ENCODE results near the gene KRT13. TPM values are rescaled to one million over a fixed set of nuclear protein-coding genes. Genes with fewer than 3 reads are reported as not detected.
A peak's percentile ranks its signal among the peaks of the same experiment; 100 is the strongest.

Gene KRT13
- total RNA-seq, 1 experiment from 2014 or later = not detected

DNA sequence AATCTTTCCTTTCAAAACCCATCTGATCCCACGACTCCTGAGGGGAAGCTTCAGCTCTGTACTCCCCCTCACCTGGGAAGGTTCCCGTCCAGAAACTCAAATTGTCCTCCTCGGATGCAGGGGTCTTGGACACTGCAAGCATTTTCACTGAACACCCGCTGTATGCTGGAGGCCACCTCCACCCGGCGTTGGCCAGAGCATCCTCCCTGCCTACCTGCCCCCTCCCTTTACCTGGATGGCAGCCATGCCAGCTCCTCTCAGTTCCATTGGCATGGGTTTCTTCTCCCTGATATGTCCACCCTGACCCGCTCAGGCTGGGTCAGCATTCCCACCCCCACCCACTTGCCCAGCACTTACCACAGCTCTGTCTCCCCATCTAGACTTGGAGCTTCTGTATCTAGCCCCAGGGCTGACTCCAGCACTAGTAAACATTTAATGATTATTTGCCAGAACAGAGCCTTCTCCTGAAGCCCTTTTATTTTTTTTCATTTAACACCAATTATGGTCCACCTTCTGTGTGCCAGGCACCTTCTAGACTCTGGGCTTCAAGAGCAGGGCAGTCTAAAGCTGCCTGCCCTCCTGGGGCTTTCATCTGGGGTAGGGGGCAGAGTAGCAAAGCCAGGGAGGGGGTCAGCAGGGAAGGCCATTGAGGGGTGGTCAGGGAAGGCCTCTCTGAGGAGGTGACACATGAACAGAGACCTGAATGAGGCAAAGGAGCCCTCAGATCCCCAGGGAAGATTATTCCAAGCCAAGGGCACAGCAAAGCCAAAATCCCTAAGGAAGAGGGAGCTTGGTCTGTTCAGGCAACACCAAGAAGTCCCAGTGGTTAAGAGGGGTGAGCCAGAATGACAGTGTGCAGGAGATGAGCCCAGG is 31.6 kb upstream of the KRT13 start:
- no peak overlapping the region for H3K4me3 Mint-ChIP-seq
- ChIA-PET POLR2A (interaction anchor here (0.6 kb wide), 1 partner anchor 890 kb away, joined by 3 read pairs; no protein-coding TSS in a partner anchor), CTCF (interaction anchor here (0.6 to 7.4 kb wide), 7 partner anchors 12 to 129 kb away, joined by 3 to 122 read pairs (median 5); no protein-coding TSS in a partner anchor)
- H3K27ac Mint-ChIP-seq = no peak overlapping the region
- ATAC-seq (no peak), DNase-seq (ENCODE audit: low spot score) (no peak)
- no peaks in the 10 kb centered on the region for H3K27me3 Mint-ChIP-seq (ENCODE audit: low read depth)
- peaks cover 53% of the 10 kb centered on the region for H3K4me1 Mint-ChIP-seq
- TF ChIP-seq CREM (CRISPR knock-in tag; IDR thresholded peaks at IDR 0.05) = no peak
- TF ChIP-seq, protein P1, sequence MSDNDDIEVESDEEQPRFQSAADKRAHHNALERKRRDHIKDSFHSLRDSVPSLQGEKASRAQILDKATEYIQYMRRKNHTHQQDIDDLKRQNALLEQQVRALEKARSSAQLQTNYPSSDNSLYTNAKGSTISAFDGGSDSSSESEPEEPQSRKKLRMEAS (CRISPR knock-in tag; IDR thresholded peaks at IDR 0.05) = no peak
- H3K9me3 Mint-ChIP-seq = no peaks in the 10 kb centered on the region
- H3K36me3 Mint-ChIP-seq = no peaks in the 10 kb centered on the region

DNA sequence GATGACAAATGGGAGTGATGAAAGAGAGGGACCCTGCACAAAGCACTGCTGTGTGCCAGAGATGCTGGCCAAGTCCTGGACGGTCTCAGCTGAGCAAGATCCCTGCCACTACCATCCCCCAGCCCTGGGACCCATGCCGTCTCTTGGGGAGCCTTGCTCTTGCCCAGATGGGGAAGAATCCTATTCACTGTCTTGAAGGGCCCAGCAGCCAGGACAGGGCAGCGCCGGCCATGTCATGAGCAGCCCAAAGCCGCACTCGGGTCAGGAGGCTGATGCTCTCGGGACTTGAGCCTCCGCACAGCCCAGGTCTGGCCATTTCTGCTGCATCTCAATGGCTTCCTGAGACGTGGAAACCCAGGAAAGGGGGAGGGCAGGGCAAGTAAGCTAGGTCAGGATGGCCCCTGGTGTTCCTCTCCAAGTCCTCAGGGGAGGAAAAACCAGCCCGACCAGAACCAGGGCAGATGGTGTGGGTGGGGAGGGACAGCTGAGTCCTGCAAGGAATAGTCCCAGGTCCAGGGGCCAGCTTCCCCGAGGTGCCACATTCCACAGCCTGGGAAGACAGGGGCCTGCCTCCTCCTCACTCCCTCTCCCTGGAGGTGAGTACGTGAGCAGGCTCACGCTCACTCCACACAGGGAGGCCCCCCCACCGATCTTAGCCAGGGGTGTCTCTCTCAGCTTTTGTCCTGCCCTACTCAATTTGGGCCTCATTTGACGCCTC is 30.5 kb upstream of the KRT13 start:
- peak; percentile 7; the same call in 1 of the 2 replicates for ATAC-seq
- H3K9me3 Mint-ChIP-seq = no peaks in the 10 kb centered on the region
- H3K4me3 Mint-ChIP-seq = no peak overlapping the region
- H3K36me3 Mint-ChIP-seq = no peaks in the 10 kb centered on the region
- ChIA-PET CTCF (interaction anchor here (0.8 to 7.4 kb wide), 8 partner anchors 9 to 130 kb away, joined by 3 to 122 read pairs (median 7); no protein-coding TSS in a partner anchor), POLR2A (no interaction called here)
- H3K27me3 Mint-ChIP-seq (ENCODE audit: low read depth) = peaks cover 1% of the 10 kb centered on the region; the same call in 1 of the 2 replicates
- H3K27ac Mint-ChIP-seq = no peak overlapping the region
- H3K4me1 Mint-ChIP-seq = peaks cover 48% of the 10 kb centered on the region
- TF ChIP-seq ZNF317 (CRISPR knock-in tag; IDR thresholded peaks at IDR 0.05; ENCODE audit: borderline replicate concordance, low read depth) (no peak), ETV6 (CRISPR knock-in tag; IDR thresholded peaks at IDR 0.05) (no peak), ATF1 (CRISPR knock-in tag; IDR thresholded peaks at IDR 0.05) (no peak), NFE2L1 (CRISPR knock-in tag; IDR thresholded peaks at IDR 0.05) (no peak), CBFB (CRISPR knock-in tag; IDR thresholded peaks at IDR 0.05; ENCODE audit: low read depth) (no peak), JAZF1 (CRISPR knock-in tag; IDR thresholded peaks at IDR 0.05) (no peak)
- TF ChIP-seq, protein P1 (CRISPR knock-in tag; IDR thresholded peaks at IDR 0.05) = no peak
- TF ChIP-seq, protein P2, sequence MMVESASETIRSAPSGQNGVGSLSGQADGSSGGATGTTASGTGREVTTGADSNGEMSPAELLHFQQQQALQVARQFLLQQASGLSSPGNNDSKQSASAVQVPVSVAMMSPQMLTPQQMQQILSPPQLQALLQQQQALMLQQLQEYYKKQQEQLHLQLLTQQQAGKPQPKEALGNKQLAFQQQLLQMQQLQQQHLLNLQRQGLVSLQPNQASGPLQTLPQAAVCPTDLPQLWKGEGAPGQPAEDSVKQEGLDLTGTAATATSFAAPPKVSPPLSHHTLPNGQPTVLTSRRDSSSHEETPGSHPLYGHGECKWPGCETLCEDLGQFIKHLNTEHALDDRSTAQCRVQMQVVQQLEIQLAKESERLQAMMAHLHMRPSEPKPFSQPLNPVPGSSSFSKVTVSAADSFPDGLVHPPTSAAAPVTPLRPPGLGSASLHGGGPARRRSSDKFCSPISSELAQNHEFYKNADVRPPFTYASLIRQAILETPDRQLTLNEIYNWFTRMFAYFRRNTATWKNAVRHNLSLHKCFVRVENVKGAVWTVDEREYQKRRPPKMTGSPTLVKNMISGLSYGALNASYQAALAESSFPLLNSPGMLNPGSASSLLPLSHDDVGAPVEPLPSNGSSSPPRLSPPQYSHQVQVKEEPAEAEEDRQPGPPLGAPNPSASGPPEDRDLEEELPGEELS (CRISPR knock-in tag; IDR thresholded peaks at IDR 0.05) = no peak
- DNase-seq (ENCODE audit: low spot score) = no peak

DNA sequence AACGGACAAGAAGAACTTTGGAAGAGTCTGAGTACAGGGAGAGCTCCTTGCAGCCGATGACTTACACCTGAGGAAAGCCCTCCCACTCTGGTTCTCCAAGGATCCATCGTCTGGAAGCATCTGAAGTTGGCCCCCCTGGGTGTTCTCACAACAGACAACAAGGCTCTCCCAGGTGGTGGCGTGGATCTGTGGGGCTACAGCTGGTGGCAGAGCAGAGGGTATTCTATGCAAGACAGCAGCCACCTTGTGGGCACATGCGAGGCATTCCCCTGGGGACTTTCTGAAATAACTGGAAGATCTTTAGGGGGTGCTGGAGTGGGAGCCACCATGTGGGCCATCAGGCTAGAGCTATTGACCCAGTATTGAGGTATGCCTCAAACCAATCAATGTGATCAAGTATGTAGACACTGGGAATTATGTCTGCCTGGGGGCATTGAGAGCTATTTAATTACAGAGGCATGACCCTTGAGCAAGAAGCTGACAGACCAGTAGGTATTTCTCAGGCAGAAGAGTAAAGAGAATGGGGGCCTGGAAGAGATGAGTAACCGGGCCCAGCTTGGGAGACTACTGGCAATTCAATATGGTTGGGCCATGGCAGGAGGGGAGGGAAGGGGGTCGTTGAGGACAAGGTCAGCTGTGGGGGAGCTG is 29.6 kb upstream of the KRT13 start:
- Mint-ChIP-seq H3K4me3 (no peak overlapping the region), H3K27ac (no peak overlapping the region), H3K9me3 (no peaks in the 10 kb centered on the region), H3K4me1 (peaks cover 46% of the 10 kb centered on the region), H3K36me3 (no peaks in the 10 kb centered on the region), H3K27me3 (ENCODE audit: low read depth) (peaks cover 3% of the 10 kb centered on the region)
- TF ChIP-seq OVOL2 (CRISPR knock-in tag; IDR thresholded peaks at IDR 0.05; ENCODE audit: borderline replicate concordance) (no peak), ZBTB21 (CRISPR knock-in tag; IDR thresholded peaks at IDR 0.05; ENCODE audit: borderline replicate concordance) (no peak), ZNF317 (CRISPR knock-in tag; IDR thresholded peaks at IDR 0.05; ENCODE audit: borderline replicate concordance, low read depth) (no peak), ZNF423 (CRISPR knock-in tag; IDR thresholded peaks at IDR 0.05) (no peak), IRF2 (CRISPR knock-in tag; IDR thresholded peaks at IDR 0.05; ENCODE audit: borderline replicate concordance, low read depth) (no peak), FOXK1 (CRISPR knock-in tag; IDR thresholded peaks at IDR 0.05) (no peak), GRHL2 (CRISPR knock-in tag; IDR thresholded peaks at IDR 0.05; ENCODE audit: insufficient replicate concordance, severe bottlenecking) (no peak), ZNF671 (CRISPR knock-in tag; IDR thresholded peaks at IDR 0.05) (no peak), SMAD4 (CRISPR knock-in tag; IDR thresholded peaks at IDR 0.05) (no peak)
- TF ChIP-seq, protein P3, sequence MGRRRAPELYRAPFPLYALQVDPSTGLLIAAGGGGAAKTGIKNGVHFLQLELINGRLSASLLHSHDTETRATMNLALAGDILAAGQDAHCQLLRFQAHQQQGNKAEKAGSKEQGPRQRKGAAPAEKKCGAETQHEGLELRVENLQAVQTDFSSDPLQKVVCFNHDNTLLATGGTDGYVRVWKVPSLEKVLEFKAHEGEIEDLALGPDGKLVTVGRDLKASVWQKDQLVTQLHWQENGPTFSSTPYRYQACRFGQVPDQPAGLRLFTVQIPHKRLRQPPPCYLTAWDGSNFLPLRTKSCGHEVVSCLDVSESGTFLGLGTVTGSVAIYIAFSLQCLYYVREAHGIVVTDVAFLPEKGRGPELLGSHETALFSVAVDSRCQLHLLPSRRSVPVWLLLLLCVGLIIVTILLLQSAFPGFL (CRISPR knock-in tag; IDR thresholded peaks at IDR 0.05; ENCODE audit: borderline replicate concordance) = no peak
- TF ChIP-seq, protein P1 (CRISPR knock-in tag; IDR thresholded peaks at IDR 0.05) = no peak
- TF ChIP-seq, protein P4, sequence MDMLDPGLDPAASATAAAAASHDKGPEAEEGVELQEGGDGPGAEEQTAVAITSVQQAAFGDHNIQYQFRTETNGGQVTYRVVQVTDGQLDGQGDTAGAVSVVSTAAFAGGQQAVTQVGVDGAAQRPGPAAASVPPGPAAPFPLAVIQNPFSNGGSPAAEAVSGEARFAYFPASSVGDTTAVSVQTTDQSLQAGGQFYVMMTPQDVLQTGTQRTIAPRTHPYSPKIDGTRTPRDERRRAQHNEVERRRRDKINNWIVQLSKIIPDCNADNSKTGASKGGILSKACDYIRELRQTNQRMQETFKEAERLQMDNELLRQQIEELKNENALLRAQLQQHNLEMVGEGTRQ (CRISPR knock-in tag; IDR thresholded peaks at IDR 0.05) = no peak
- TF ChIP-seq, protein P5, sequence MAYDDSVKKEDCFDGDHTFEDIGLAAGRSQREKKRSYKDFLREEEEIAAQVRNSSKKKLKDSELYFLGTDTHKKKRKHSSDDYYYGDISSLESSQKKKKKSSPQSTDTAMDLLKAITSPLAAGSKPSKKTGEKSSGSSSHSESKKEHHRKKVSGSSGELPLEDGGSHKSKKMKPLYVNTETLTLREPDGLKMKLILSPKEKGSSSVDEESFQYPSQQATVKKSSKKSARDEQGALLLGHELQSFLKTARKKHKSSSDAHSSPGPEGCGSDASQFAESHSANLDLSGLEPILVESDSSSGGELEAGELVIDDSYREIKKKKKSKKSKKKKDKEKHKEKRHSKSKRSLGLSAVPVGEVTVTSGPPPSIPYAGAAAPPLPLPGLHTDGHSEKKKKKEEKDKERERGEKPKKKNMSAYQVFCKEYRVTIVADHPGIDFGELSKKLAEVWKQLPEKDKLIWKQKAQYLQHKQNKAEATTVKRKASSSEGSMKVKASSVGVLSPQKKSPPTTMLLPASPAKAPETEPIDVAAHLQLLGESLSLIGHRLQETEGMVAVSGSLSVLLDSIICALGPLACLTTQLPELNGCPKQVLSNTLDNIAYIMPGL (CRISPR knock-in tag; IDR thresholded peaks at IDR 0.05) = no peak
- ChIA-PET CTCF (interaction anchor here (0.7 to 7.4 kb wide), 7 partner anchors 10 to 131 kb away, joined by 3 to 122 read pairs (median 6); no protein-coding TSS in a partner anchor), POLR2A (interaction anchor here (0.7 kb wide), 1 partner anchor 8 kb away, joined by 3 read pairs; no protein-coding TSS in a partner anchor)
- ATAC-seq (no peak), DNase-seq (ENCODE audit: low spot score) (no peak)
